HCT116 (cell line): ENCODE measurements around the gene NAGK. TPM values are rescaled to one million over a fixed set of nuclear protein-coding genes. Genes with fewer than 3 reads are reported as not detected.

ENCODE experiments used
- ATAC-seq: fragments of 200-7000 bp; cut with Tn5 transposase; 2 replicates; pipeline ENCODE4 v1.9.1; 2020; ENCODE audit warnings: mild to moderate bottlenecking, moderate library complexity
- BruUV-seq: library from RNA; stranded (reverse); fragments of 400-500 nt; replicated peaks from 2 replicates; lab custom pipeline; 2021; lab: Mats Ljungman, UMichigan
- CTCF ChIA-PET: fragments of 300-600 bp; sonication (Branson Sonifier 250); formaldehyde crosslinking; loops from one replicate; lab custom pipeline; 2021; ENCODE audit warnings: antibody characterized with exemption; lab: Charles Lee
- POLR2A ChIA-PET: fragments of 300-600, 350-600 bp; sonication (Branson Sonifier 250); formaldehyde crosslinking; loops from one replicate; lab custom pipeline; 2021; ENCODE audit warnings: antibody characterized with exemption; lab: Charles Lee
- RAD21 ChIA-PET, 2 experiments: fragments of 300-600 bp; sonication (Branson Sonifier 250); formaldehyde crosslinking; loops; one replicate each; lab custom pipeline; 2023; ENCODE audit warnings: low total read pairs in 2 of 2; ENCODE audit not compliant: uncharacterized antibody in 2 of 2, unreplicated experiment in 2 of 2, low non-redundant PET in 1 of 2; lab: Charles Lee
- DNase-seq: peaks from one replicate; pipeline ENCODE4 v3.0.0-alpha.2; 2010; ENCODE audit warnings: low read depth, low spot score
- H2AFZ ChIP-seq: fragments of 200-600 bp; shearing (Covaris generic), sonication (generic); 2 replicates; pipeline ENCODE4 v1.6.1; 2017; ENCODE audit warnings: low read depth, mixed run types, mixed read lengths, antibody characterized with exemption, low read length; ENCODE audit not compliant: poor library complexity, severe bottlenecking
- H3K27ac ChIP-seq: 2 replicates; pipeline ENCODE4 v1.5.1; 2012; ENCODE audit warnings: low read depth, low read length
- H3K27me3 ChIP-seq: fragments of 200-600 bp; sonication (generic); 2 replicates; pipeline ENCODE4 v1.6.1; 2016; ENCODE audit warnings: mixed run types, low read length, mixed read lengths; ENCODE audit not compliant: insufficient read depth
- H3K36me3 ChIP-seq, 2 experiments: fragments of 200-500 bp in 1 of 2; fragments of 200-600 bp in 1 of 2; sonication (Bioruptor generic) in 1 of 2; sonication (generic) in 1 of 2; 2 replicates each; pipeline versions ENCODE4 v1.5.1 to v1.6.1; 2014 to 2016; ENCODE audit warnings: low read length in 2 of 2, inconsistent platforms in 1 of 2, mixed read lengths in 1 of 2, mixed run types in 1 of 2; ENCODE audit not compliant: insufficient read depth in 2 of 2, control insufficient read depth in 1 of 2
- H3K4me1 ChIP-seq, 2 experiments: fragments of 200-600 bp in 1 of 2; sonication (generic) in 1 of 2; 2 replicates each; pipeline versions ENCODE4 v1.5.1 to v1.6.1; 2012 to 2017; ENCODE audit warnings: low read length in 2 of 2, inconsistent platforms in 1 of 2, mild to moderate bottlenecking in 1 of 2, mixed read lengths in 1 of 2, mixed run types in 1 of 2, moderate library complexity in 1 of 2; ENCODE audit not compliant: insufficient read depth in 2 of 2, control insufficient read depth in 1 of 2
- H3K4me2 ChIP-seq: fragments of 200-600 bp; sonication (generic); 2 replicates; pipeline ENCODE4 v1.6.1; 2017; ENCODE audit warnings: mixed run types, low read length, mixed read lengths
- H3K4me3 ChIP-seq, 2 experiments: fragments of 200-600 bp in 1 of 2; sonication (generic) in 1 of 2; replicated peaks in 1 of 2; 2 replicates each; pipeline ENCODE4 v1.5.1; 2011 to 2016; ENCODE audit warnings: low read length in 2 of 2, control low read depth in 1 of 2, low read depth in 1 of 2, mild to moderate bottlenecking in 1 of 2, mixed read lengths in 1 of 2, mixed run types in 1 of 2
- H3K79me2 ChIP-seq: fragments of 200-600 bp; sonication (generic); 2 replicates; pipeline ENCODE4 v1.6.1; 2017; ENCODE audit warnings: mild to moderate bottlenecking, mixed run types, low read length, moderate library complexity, mixed read lengths; ENCODE audit not compliant: insufficient read depth
- H3K9ac ChIP-seq: fragments of 200-600 bp; sonication (generic); 2 replicates; pipeline ENCODE4 v1.6.1; 2016; ENCODE audit warnings: low read length, mixed read lengths
- H3K9me2 ChIP-seq: fragments of 200-600 bp; sonication (generic), shearing (Covaris generic); 2 replicates; pipeline ENCODE4 v1.6.1; 2017; ENCODE audit warnings: mixed run types, mild to moderate bottlenecking, moderate library complexity; ENCODE audit not compliant: insufficient read depth
- H3K9me3 ChIP-seq, 2 experiments: fragments of 200-500 bp in 1 of 2; fragments of 200-600 bp in 1 of 2; sonication (Bioruptor generic) in 1 of 2; sonication (generic) in 1 of 2; 2 replicates each; pipeline ENCODE4 v1.6.1; 2014 to 2017; ENCODE audit warnings: low read length in 2 of 2, mixed read lengths in 2 of 2, inconsistent platforms in 1 of 2, low read depth in 1 of 2, mild to moderate bottlenecking in 1 of 2, mixed run types in 1 of 2, moderate library complexity in 1 of 2; ENCODE audit not compliant: control insufficient read depth in 1 of 2, insufficient read depth in 1 of 2
- H4K20me1 ChIP-seq: fragments of 200-600 bp; sonication (generic), shearing (Covaris generic); 2 replicates; pipeline ENCODE4 v1.6.1; 2017; ENCODE audit warnings: mixed run types, mild to moderate bottlenecking, moderate library complexity; ENCODE audit not compliant: insufficient read depth
- CBX3 ChIP-seq: IDR thresholded peaks from 2 replicates; pipeline ENCODE4 v1.6.1; 2012; ENCODE audit warnings: low read depth
- EZH2phosphoT487 ChIP-seq: fragments of 200-600 bp; IDR thresholded peaks from 2 replicates; pipeline ENCODE4 v1.6.1; 2018; ENCODE audit warnings: antibody characterized with exemption, borderline replicate concordance
- POLR2AphosphoS5 ChIP-seq: IDR thresholded peaks from 2 replicates; pipeline ENCODE4 v1.6.1; 2011; ENCODE audit warnings: mild to moderate bottlenecking, low read depth, low read length, moderate library complexity
- SRF ChIP-seq: IDR thresholded peaks from 2 replicates; pipeline ENCODE4 v1.6.1; 2012; ENCODE audit warnings: low read depth
- intact Hi-C: fragments of 100-400 bp; cut with micrococcal nuclease; formaldehyde crosslinking; loops from 2 replicates; pipeline ENCODE4 v1.10.0; 2022
- total RNA-seq: library from RNA; stranded (reverse); gene quantifications from one replicate; pipeline ENCODE4 v1.2.1, GENCODE V29; 2021; ENCODE audit not compliant: unreplicated experiment
- TF ChIP-seq, protein P1 (sequence below): IDR thresholded peaks from 2 replicates; pipeline ENCODE4 v1.6.1; 2012; ENCODE audit warnings: low read depth
- TF ChIP-seq, protein P2 (sequence below): IDR thresholded peaks from 2 replicates; pipeline ENCODE4 v1.6.1; 2012
- TF ChIP-seq, protein P3 (sequence below), 3 experiments: fragments of 200-600 bp in 1 of 3; sonication (generic) in 1 of 3; IDR thresholded peaks in 2 of 3; conservative IDR thresholded peaks in 1 of 3; 2 replicates each; pipeline ENCODE4 v1.5.1; 2012 to 2017; ENCODE audit warnings: low read depth in 2 of 3, low read length in 2 of 3, antibody characterized with exemption in 1 of 3, borderline replicate concordance in 1 of 3, control low read depth in 1 of 3, mild to moderate bottlenecking in 1 of 3, mixed read lengths in 1 of 3, mixed run types in 1 of 3, moderate library complexity in 1 of 3; ENCODE audit not compliant: insufficient read depth in 1 of 3

NAGK gene
- total RNA-seq, 1 experiment from 2014 or later: 36.8 TPM

DNA sequence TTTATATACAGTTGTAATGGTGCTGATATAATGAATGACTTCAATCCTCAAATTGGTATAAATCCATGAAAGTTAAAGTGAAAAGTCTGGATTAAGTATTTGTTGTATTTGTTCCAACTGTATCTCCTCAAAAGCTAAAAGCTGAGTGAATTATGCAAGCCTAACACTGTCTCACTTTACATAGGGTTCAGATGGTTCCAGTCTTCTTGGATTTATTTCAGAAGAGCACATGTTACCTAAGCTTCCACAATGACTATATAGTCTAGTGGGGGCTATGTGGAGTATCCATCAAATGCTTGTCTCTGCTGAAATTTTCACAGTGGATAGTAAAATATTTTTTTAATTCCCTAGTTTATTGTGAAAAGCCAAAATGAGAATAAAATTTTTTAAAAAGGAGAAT lies 48.6 kb downstream of the NAGK start:
- no peaks in the 10 kb centered on the region for H4K20me1 ChIP-seq
- DNase-seq: no peak
- BruUV-seq: no TSS peak
- no peak overlapping the region for H3K27ac ChIP-seq
- ATAC-seq: no peak
- no peaks in the 10 kb centered on the region for H3K4me1 ChIP-seq
- RAD21 ChIA-PET: no interaction called here
- CTCF ChIA-PET: no interaction called here
- intact Hi-C loops: no loop called here
- POLR2A ChIA-PET: no interaction called here
- no peaks in the 10 kb centered on the region for H3K9me3 ChIP-seq
- TF ChIP-seq POLR2AphosphoS5 (no peak), SRF (no peak), EZH2phosphoT487 (no peak), CBX3 (no peak)
- TF ChIP-seq, protein P1, sequence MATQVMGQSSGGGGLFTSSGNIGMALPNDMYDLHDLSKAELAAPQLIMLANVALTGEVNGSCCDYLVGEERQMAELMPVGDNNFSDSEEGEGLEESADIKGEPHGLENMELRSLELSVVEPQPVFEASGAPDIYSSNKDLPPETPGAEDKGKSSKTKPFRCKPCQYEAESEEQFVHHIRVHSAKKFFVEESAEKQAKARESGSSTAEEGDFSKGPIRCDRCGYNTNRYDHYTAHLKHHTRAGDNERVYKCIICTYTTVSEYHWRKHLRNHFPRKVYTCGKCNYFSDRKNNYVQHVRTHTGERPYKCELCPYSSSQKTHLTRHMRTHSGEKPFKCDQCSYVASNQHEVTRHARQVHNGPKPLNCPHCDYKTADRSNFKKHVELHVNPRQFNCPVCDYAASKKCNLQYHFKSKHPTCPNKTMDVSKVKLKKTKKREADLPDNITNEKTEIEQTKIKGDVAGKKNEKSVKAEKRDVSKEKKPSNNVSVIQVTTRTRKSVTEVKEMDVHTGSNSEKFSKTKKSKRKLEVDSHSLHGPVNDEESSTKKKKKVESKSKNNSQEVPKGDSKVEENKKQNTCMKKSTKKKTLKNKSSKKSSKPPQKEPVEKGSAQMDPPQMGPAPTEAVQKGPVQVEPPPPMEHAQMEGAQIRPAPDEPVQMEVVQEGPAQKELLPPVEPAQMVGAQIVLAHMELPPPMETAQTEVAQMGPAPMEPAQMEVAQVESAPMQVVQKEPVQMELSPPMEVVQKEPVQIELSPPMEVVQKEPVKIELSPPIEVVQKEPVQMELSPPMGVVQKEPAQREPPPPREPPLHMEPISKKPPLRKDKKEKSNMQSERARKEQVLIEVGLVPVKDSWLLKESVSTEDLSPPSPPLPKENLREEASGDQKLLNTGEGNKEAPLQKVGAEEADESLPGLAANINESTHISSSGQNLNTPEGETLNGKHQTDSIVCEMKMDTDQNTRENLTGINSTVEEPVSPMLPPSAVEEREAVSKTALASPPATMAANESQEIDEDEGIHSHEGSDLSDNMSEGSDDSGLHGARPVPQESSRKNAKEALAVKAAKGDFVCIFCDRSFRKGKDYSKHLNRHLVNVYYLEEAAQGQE: no peak
- TF ChIP-seq, protein P2, sequence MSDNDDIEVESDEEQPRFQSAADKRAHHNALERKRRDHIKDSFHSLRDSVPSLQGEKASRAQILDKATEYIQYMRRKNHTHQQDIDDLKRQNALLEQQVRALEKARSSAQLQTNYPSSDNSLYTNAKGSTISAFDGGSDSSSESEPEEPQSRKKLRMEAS: no peak
- TF ChIP-seq, protein P3, sequence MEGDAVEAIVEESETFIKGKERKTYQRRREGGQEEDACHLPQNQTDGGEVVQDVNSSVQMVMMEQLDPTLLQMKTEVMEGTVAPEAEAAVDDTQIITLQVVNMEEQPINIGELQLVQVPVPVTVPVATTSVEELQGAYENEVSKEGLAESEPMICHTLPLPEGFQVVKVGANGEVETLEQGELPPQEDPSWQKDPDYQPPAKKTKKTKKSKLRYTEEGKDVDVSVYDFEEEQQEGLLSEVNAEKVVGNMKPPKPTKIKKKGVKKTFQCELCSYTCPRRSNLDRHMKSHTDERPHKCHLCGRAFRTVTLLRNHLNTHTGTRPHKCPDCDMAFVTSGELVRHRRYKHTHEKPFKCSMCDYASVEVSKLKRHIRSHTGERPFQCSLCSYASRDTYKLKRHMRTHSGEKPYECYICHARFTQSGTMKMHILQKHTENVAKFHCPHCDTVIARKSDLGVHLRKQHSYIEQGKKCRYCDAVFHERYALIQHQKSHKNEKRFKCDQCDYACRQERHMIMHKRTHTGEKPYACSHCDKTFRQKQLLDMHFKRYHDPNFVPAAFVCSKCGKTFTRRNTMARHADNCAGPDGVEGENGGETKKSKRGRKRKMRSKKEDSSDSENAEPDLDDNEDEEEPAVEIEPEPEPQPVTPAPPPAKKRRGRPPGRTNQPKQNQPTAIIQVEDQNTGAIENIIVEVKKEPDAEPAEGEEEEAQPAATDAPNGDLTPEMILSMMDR (IDR thresholded peaks at IDR 0.05 in 2 of 3, conservative IDR thresholded peaks at IDR 0.05 in 1 of 3; ENCODE audit: borderline replicate concordance in 1 of 3, insufficient read depth in 1 of 3, low read depth in 2 of 3, low read length in 2 of 3): no peak
- no peaks in the 10 kb centered on the region for H3K9me2 ChIP-seq
- H2AFZ ChIP-seq: no peak overlapping the region
- no peaks in the 10 kb centered on the region for H3K36me3 ChIP-seq
- no peak overlapping the region for H3K4me3 ChIP-seq
- no peaks in the 10 kb centered on the region for H3K27me3 ChIP-seq
- H3K9ac ChIP-seq: no peak overlapping the region
- H3K4me2 ChIP-seq: no peak overlapping the region
- no peaks in the 10 kb centered on the region for H3K79me2 ChIP-seq
